ENCODE results near the gene ZNF432. TPM values are rescaled to one million over a fixed set of nuclear protein-coding genes. Genes with fewer than 3 reads are reported as not detected.
"Not testable (repeated sequence)": the region's sequence is repeated elsewhere in the genome, so short reads cannot be mapped to it uniquely, and the experiment has no call there.

ZNF432 gene
- total RNA-seq, 1 experiment from 2014 or later, result 8.2 TPM

- no peaks in the 10 kb centered on the region for H3K27me3 ChIP-seq (ENCODE audit: control insufficient read depth, insufficient read depth, low read length)
- CTCF ChIA-PET, result no interaction called here
- H3K4me1 ChIP-seq (ENCODE audit: control insufficient read depth, insufficient read depth, low read length), result no peaks in the 10 kb centered on the region
- ATAC-seq (no peak), DNase-seq (ENCODE audit: low read depth, low spot score) (no peak)
- H3K27ac ChIP-seq (ENCODE audit: low read length), result no peak overlapping the region
- peaks cover 49% of the 10 kb centered on the region for H3K9me3 ChIP-seq (ENCODE audit: control insufficient read depth, insufficient read depth, low read depth, low read length)
- TF ChIP-seq CTCF (IDR thresholded peaks at IDR 0.05), result no peak
- TF ChIP-seq SIN3A (IDR thresholded peaks at IDR 0.05; ENCODE audit: borderline replicate concordance, insufficient read depth, low read depth, low read length), result no peak
- no peak for TF ChIP-seq TCF7L2 (IDR thresholded peaks at IDR 0.05; ENCODE audit: low read depth, low read length)
- no peak for TF ChIP-seq POLR2AphosphoS5 (IDR thresholded peaks at IDR 0.05; ENCODE audit: low read depth, low read length)
- no peak for TF ChIP-seq REST (IDR thresholded peaks at IDR 0.05; ENCODE audit: insufficient read depth in 1 of 2, low read depth in 2 of 2, low read length in 1 of 2)
- in situ Hi-C loops (cut with HindIII; ENCODE audit: low pct_unique_long_range_greater_than_20kb, low sequenced_read_pairs), result no loop called here
- H3K4me3 ChIP-seq (ENCODE audit: low read depth in 2 of 2, low read length in 2 of 2), result no peak overlapping the region
- H3K36me3 ChIP-seq (ENCODE audit: control insufficient read depth, insufficient read depth, low read length), result 0 out of 2 replicates have a peak, but pooled peaks cover 2% of the 10 kb centered on the region
- no TSS peak for BruUV-seq (replicated peaks)
- intact Hi-C loops (cut with micrococcal nuclease; ENCODE audit: unreplicated experiment), result no loop called here
- POLR2A ChIA-PET, result no interaction called here
These were observed 16.8 kb upstream of the ZNF432 start for GRCh38 chr19:52065399-52065798.

GRCh38 chr19:52056480-52056879 lies 7.8 kb upstream of the ZNF432 start:
- BruUV-seq (replicated peaks); H3K27me3 ChIP-seq (ENCODE audit: control insufficient read depth, insufficient read depth, low read length); intact Hi-C loops (cut with micrococcal nuclease; ENCODE audit: unreplicated experiment); H3K9me3 ChIP-seq (ENCODE audit: control insufficient read depth, insufficient read depth, low read depth, low read length); H3K4me1 ChIP-seq (ENCODE audit: control insufficient read depth, insufficient read depth, low read length); DNase-seq (ENCODE audit: low read depth, low spot score); ATAC-seq; H3K4me3 ChIP-seq (ENCODE audit: low read depth in 2 of 2, low read length in 2 of 2); in situ Hi-C loops (cut with HindIII; ENCODE audit: low pct_unique_long_range_greater_than_20kb, low sequenced_read_pairs); POLR2A ChIA-PET; H3K27ac ChIP-seq (ENCODE audit: low read length); H3K36me3 ChIP-seq (ENCODE audit: control insufficient read depth, insufficient read depth, low read length); CTCF ChIA-PET: not testable (repeated sequence)

- H3K4me3 ChIP-seq (ENCODE audit: low read depth in 2 of 2, low read length in 2 of 2); H3K27ac ChIP-seq (ENCODE audit: low read length); CTCF ChIA-PET; H3K36me3 ChIP-seq (ENCODE audit: control insufficient read depth, insufficient read depth, low read length); H3K9me3 ChIP-seq (ENCODE audit: control insufficient read depth, insufficient read depth, low read depth, low read length); ATAC-seq; H3K27me3 ChIP-seq (ENCODE audit: control insufficient read depth, insufficient read depth, low read length); BruUV-seq (replicated peaks); in situ Hi-C loops (cut with HindIII; ENCODE audit: low pct_unique_long_range_greater_than_20kb, low sequenced_read_pairs); intact Hi-C loops (cut with micrococcal nuclease; ENCODE audit: unreplicated experiment); POLR2A ChIA-PET; H3K4me1 ChIP-seq (ENCODE audit: control insufficient read depth, insufficient read depth, low read length); DNase-seq (ENCODE audit: low read depth, low spot score): not testable (repeated sequence)
These were observed 3.1 kb upstream of the ZNF432 start for GRCh38 chr19:52051736-52052135.

Data from Panc1 (cell line).